GM12878 (cell line): Measurements from ENCODE around the gene PIEZO2. TPM values are rescaled to one million over a fixed set of nuclear protein-coding genes. Genes with fewer than 3 reads are reported as not detected.

Source experiments
- ATAC-seq: fragments of 200-7000 bp; cut with Tn5 transposase; 3 replicates; pipeline ENCODE4 v1.9.1; 2020; ENCODE audit warnings: mild to moderate bottlenecking, moderate library complexity
- BruUV-seq: library from RNA; stranded (reverse); fragments of 400-500 nt; replicated peaks from 2 replicates; lab custom pipeline; 2021; lab: Mats Ljungman, UMichigan
- CTCF ChIA-PET: fragments of 300-600 bp; sonication (Branson Sonifier 250); formaldehyde crosslinking; extraction: SDS; loops from one replicate; lab custom pipeline; 2021; ENCODE audit warnings: inconsistent platforms; lab: Yijun Ruan, JAX
- POLR2A ChIA-PET: fragments of 350-600 bp; formaldehyde crosslinking; extraction: SDS; loops from one replicate; lab custom pipeline; 2021; ENCODE audit warnings: inconsistent platforms; lab: Charles Lee
- RAD21 ChIA-PET: fragments of 300-600 bp; sonication (Branson Sonifier 250); formaldehyde crosslinking; loops from one replicate; lab custom pipeline; 2023; ENCODE audit warnings: antibody characterized with exemption; ENCODE audit not compliant: unreplicated experiment; lab: Charles Lee
- SMC1A ChIA-PET: fragments of 300-600 bp; sonication (Branson Sonifier 250); formaldehyde crosslinking; loops from one replicate; lab custom pipeline; 2023; ENCODE audit not compliant: unreplicated experiment, uncharacterized antibody; lab: Charles Lee
- DNase-seq: peaks from one replicate; pipeline ENCODE4 v3.0.0-alpha.2; 2011; ENCODE audit warnings: low read depth, low spot score
- FAIRE-seq: peaks from 3 replicates; lab custom pipeline; 2011; peaks lifted over from hg19 to GRCh38; lab: Jason Lieb, UNC
- H2AFZ ChIP-seq: 2 replicates; pipeline ENCODE4 v1.6.0; 2011; ENCODE audit warnings: low read depth, low read length, control low read depth; ENCODE audit not compliant: control insufficient read depth
- H3K27ac ChIP-seq: 2 replicates; pipeline ENCODE4 v1.5.1; 2011; ENCODE audit warnings: control low read depth; ENCODE audit not compliant: control insufficient read depth, insufficient read depth
- H3K27me3 ChIP-seq, 2 experiments: replicated peaks in 1 of 2; 2 replicates each; pipeline versions ENCODE4 v1.6.0 to v1.6.1; 2011; ENCODE audit warnings: low read length in 1 of 2; ENCODE audit not compliant: control insufficient read depth in 2 of 2, insufficient read depth in 2 of 2
- H3K36me3 ChIP-seq, 2 experiments: 2 replicates each; pipeline ENCODE4 v1.5.1; 2011; ENCODE audit warnings: low read length in 1 of 2; ENCODE audit not compliant: control insufficient read depth in 2 of 2, insufficient read depth in 2 of 2
- H3K4me1 ChIP-seq: 2 replicates; pipeline ENCODE4 v1.6.1; 2011; ENCODE audit warnings: mild to moderate bottlenecking, low read length, moderate library complexity, mixed read lengths; ENCODE audit not compliant: control insufficient read depth, insufficient read depth
- H3K4me2 ChIP-seq: 2 replicates; pipeline ENCODE4 v1.6.0; 2011; ENCODE audit warnings: control low read depth; ENCODE audit not compliant: control insufficient read depth, insufficient read depth
- H3K4me3 ChIP-seq: fragments of 200-600 bp; sonication (generic); 2 replicates; pipeline ENCODE4 v1.5.1; 2016
- H3K79me2 ChIP-seq: 2 replicates; pipeline ENCODE4 v1.6.0; 2011; ENCODE audit warnings: low read length; ENCODE audit not compliant: control insufficient read depth, insufficient read depth
- H3K9ac ChIP-seq: 2 replicates; pipeline ENCODE4 v1.8.0; 2011; ENCODE audit warnings: low read length, control low read depth, mixed read lengths; ENCODE audit not compliant: control insufficient read depth, insufficient read depth
- H3K9me3 ChIP-seq: replicated peaks from 3 replicates; pipeline ENCODE4 v1.5.1; 2011; ENCODE audit warnings: mild to moderate bottlenecking, low read length; ENCODE audit not compliant: control insufficient read depth, insufficient read depth
- H4K20me1 ChIP-seq: 2 replicates; pipeline ENCODE4 v1.6.0; 2011; ENCODE audit not compliant: control insufficient read depth, insufficient read depth
- CHD1 ChIP-seq: IDR thresholded peaks from 2 replicates; pipeline ENCODE4 v1.6.1; 2012; ENCODE audit warnings: low read depth, low read length, improper control_type of control experiment
- CUX1 ChIP-seq: IDR thresholded peaks from 2 replicates; pipeline ENCODE4 v1.6.1; 2012; ENCODE audit warnings: improper control_type of control experiment, low read depth, low read length; ENCODE audit not compliant: insufficient replicate concordance
- IKZF2 ChIP-seq, 2 experiments: fragments of 450-650 bp; IDR thresholded peaks; 2 replicates each; pipeline ENCODE4 v1.6.1; 2017; ENCODE audit warnings: mild to moderate bottlenecking in 2 of 2, moderate library complexity in 2 of 2
- PAX5 ChIP-seq: IDR thresholded peaks from 2 replicates; pipeline ENCODE4 v1.6.1; 2011; ENCODE audit warnings: low read depth, low read length, borderline replicate concordance
- POLR2AphosphoS5 ChIP-seq: IDR thresholded peaks from 2 replicates; pipeline ENCODE4 v1.6.1; 2011; ENCODE audit warnings: mild to moderate bottlenecking, low read length, inconsistent platforms
- ZNF207 ChIP-seq: fragments of 450-650 bp; IDR thresholded peaks from 2 replicates; pipeline ENCODE4 v1.6.1; 2014; ENCODE audit warnings: antibody characterized with exemption, mild to moderate bottlenecking, borderline replicate concordance
- ZNF217 ChIP-seq: fragments of 450-650 bp; IDR thresholded peaks from 2 replicates; pipeline ENCODE4 v1.6.1; 2017; ENCODE audit warnings: antibody characterized with exemption, mild to moderate bottlenecking
- WGBS: methylation state at CpG from one replicate; pipeline ENCODE4 v1.1.6; 2016; ENCODE audit warnings: low lambda C conversion rate; ENCODE audit not compliant: insufficient replicate concordance, insufficient coverage; ENCODE audit errors: missing lambda C conversion rate; 5-methylcytosine and 5-hydroxymethylcytosine counted together
- in situ Hi-C: fragments of 300-500 bp; cut with MboI; formaldehyde crosslinking; loops from 9 replicates; pipeline ENCODE4 v1.14.3; 2018; ENCODE audit warnings: mixed read lengths
- intact Hi-C: fragments of 100-400 bp; cut with micrococcal nuclease; formaldehyde crosslinking; loops from one replicate; pipeline ENCODE4 v1.14.2; 2022; ENCODE audit not compliant: unreplicated experiment
- polyA plus RNA-seq, 11 experiments: library from polyadenylated mRNA; depleted of rRNA in 4 of 11; unstranded in 6 of 11; stranded (reverse) in 5 of 11; fragments of >200 nt; fragmentation: Nextera tagmentation in 4 of 11; fragmentation: Illumina TruSeq in 1 of 11; extraction: Ambion mirVana in 4 of 11; extraction: Trizol in 1 of 11; gene quantifications; 1 replicate in 1 of 11; 2 replicates in 10 of 11; pipeline versions ENCODE4 v1.2.1 to v1.2.3, GENCODE V29; 2011 to 2016; ENCODE audit warnings: inconsistent platforms in 2 of 11, missing spikeins in 2 of 11, low read depth in 1 of 11
- total RNA-seq, 4 experiments: library from RNA; depleted of rRNA in 3 of 4; stranded (reverse); fragments of >200 nt in 3 of 4; fragmentation: Illumina TruSeq in 1 of 4; extraction: Trizol in 1 of 4; gene quantifications; 2 replicates each; pipeline versions ENCODE4 v1.2.1 to v1.2.3, GENCODE V29; 2013 to 2021

PIEZO2 gene
- total and polyA plus RNA-seq, 10 of the 15 experiments (the other 5 are each of a cell fraction or from before 2014, with no cell fraction given): 6.7 to 42.3 (median 27.4) TPM

GRCh38 chr18:10965119-10965518 lies 184.2 kb downstream of the PIEZO2 start:
- ChIA-PET POLR2A (interaction anchor here (0.9 kb wide), 1 partner anchor 45 kb away, joined by 3 read pairs; no protein-coding TSS in a partner anchor), RAD21 (no interaction called here), SMC1A (interaction anchor here (1.1 to 2.3 kb wide), 3 partner anchors 7 to 39 kb away, joined by 3 to 11 read pairs (median 5); no protein-coding TSS in a partner anchor), CTCF (interaction anchor here (0.6 kb wide), 1 partner anchor 163 kb away, joined by 3 read pairs; no protein-coding TSS in a partner anchor)
- no TSS peak for BruUV-seq
- no peak for DNase-seq
- Histone ChIP-seq H3K4me2 (no peak overlapping the region), H3K27ac (no peak overlapping the region), H3K9ac (no peak overlapping the region), H3K4me3 (no peak overlapping the region), H4K20me1 (no peaks in the 10 kb centered on the region), H3K27me3 (no peaks in the 10 kb centered on the region), H2AFZ (no peak overlapping the region), H3K4me1 (no peaks in the 10 kb centered on the region), H3K79me2 (no peaks in the 10 kb centered on the region; the same call in 1 of the 2 replicates), H3K36me3 (peaks cover 0 to 1% of the 10 kb centered on the region in 2 experiments; a peak in 1 of 4 replicates), H3K9me3 (peaks cover 6% of the 10 kb centered on the region)
- intact Hi-C loops (no loop called here), in situ Hi-C loops (no loop called here)
- peak; percentile 54 for FAIRE-seq
- WGBS: 37% methylated on average over 2 of the region's 2 CpGs
- no peak for ATAC-seq
- TF ChIP-seq ZNF207: no peak
- no peak for TF ChIP-seq IKZF2 (IDR thresholded peaks at IDR 0.05)
- TF ChIP-seq CHD1: no peak
- TF ChIP-seq ZNF217: no peak
- TF ChIP-seq CUX1: no peak
- no peak for TF ChIP-seq PAX5
- TF ChIP-seq POLR2AphosphoS5: no peak
